Stimulated activated CD4-positive, alpha-beta T cell treated with anti-CD3 and anti-CD28 coated beads, Interleukin-1b, Interleukin-23, amount 100 ng/mL, for 4 hours (primary cell): ENCODE measurements around the gene DDX55.

ENCODE experiments used
- DNase-seq, 2 donors: peaks; one replicate each; pipeline ENCODE4 v3.0.0-alpha.2; 2020; ENCODE audit warnings: low read depth in 2 of 2

The DDX55 gene

GRCh38 chr12:123608182-123608581 lies 6.3 kb downstream of the DDX55 start:
- DNase-seq = no peak

- no peak for DNase-seq
Measured at GRCh38 chr12:123614110-123614509, 12.2 kb downstream of the DDX55 start.

- DNase-seq = no peak
Measured at GRCh38 chr12:123614531-123614930, 12.6 kb downstream of the DDX55 start.

- no peak for DNase-seq
Measured at GRCh38 chr12:123617144-123617543, 15.2 kb downstream of the DDX55 start.

- DNase-seq = no peak
Measured at GRCh38 chr12:123617580-123617979, 15.7 kb downstream of the DDX55 start.

- no peak for DNase-seq
Measured at GRCh38 chr12:123621101-123621500, 19.2 kb downstream of the DDX55 start.

- DNase-seq = no peak
Measured at GRCh38 chr12:123621619-123622530, 20.0 kb downstream of the DDX55 start.

- peak; percentile 90 to 91 for DNase-seq
Measured at GRCh38 chr12:123633379-123634141, 31.7 kb downstream of the DDX55 start, which contains the start of the genes EIF2B1 and GTF2H3. Gene EIF2B1, minus strand, starts transcription at chr12:123633686. Its CDS starts 129 bp downstream, at chr12:123633557. Gene GTF2H3, plus strand, starts transcription at chr12:123633829. Its CDS starts 31 bp downstream, at chr12:123633860.

GRCh38 chr12:123634142-123634561 lies 32.3 kb downstream of the DDX55 start:
- DNase-seq = no peak

- DNase-seq = no peak
Measured at GRCh38 chr12:123643911-123644310, 42.0 kb downstream of the DDX55 start.

GRCh38 chr12:123645380-123645779 lies 43.5 kb downstream of the DDX55 start:
- DNase-seq = no peak

- no peak for DNase-seq
Measured at GRCh38 chr12:123645878-123646277, 44.0 kb downstream of the DDX55 start.

- DNase-seq = no peak
Measured at GRCh38 chr12:123648401-123648800, 46.5 kb downstream of the DDX55 start.

- DNase-seq = no peak
Measured at GRCh38 chr12:123654129-123654701, 52.3 kb downstream of the DDX55 start.

GRCh38 chr12:123655420-123655819 lies 53.5 kb downstream of the DDX55 start:
- DNase-seq = no peak

- no peak for DNase-seq
Measured at GRCh38 chr12:123656392-123656791, 54.5 kb downstream of the DDX55 start.

- DNase-seq = no peak
Measured at GRCh38 chr12:123657211-123657610, 55.3 kb downstream of the DDX55 start.

GRCh38 chr12:123659996-123660727 lies 58.3 kb downstream of the DDX55 start:
- DNase-seq = no peak

GRCh38 chr12:123667771-123668170 lies 65.9 kb downstream of the DDX55 start:
- DNase-seq = no peak
